Muscle layer of duodenum (tissue), 2 donors: ENCODE results near the gene RGS8.

ENCODE experiments used
- H3K27ac ChIP-seq: one replicate; pipeline ENCODE4 v1.7.0; 2013; ENCODE audit warnings: mild to moderate bottlenecking, low read length
- H3K27me3 ChIP-seq: one replicate; pipeline ENCODE4 v1.7.0; 2013; ENCODE audit warnings: low read depth, mild to moderate bottlenecking, control low read depth, low read length
- H3K36me3 ChIP-seq, 2 donors: one replicate each; pipeline ENCODE4 v1.7.0; 2013; ENCODE audit warnings: low read length in 2 of 2, control low read depth in 1 of 2, mild to moderate bottlenecking in 1 of 2; ENCODE audit not compliant: insufficient read depth in 2 of 2, control insufficient read depth in 1 of 2
- H3K4me1 ChIP-seq, 2 donors: one replicate each; pipeline ENCODE4 v1.7.0; 2013; ENCODE audit warnings: low read length in 2 of 2, mild to moderate bottlenecking in 2 of 2, control low read depth in 1 of 2, moderate library complexity in 1 of 2; ENCODE audit not compliant: insufficient read depth in 2 of 2, control insufficient read depth in 1 of 2
- H3K4me3 ChIP-seq, 2 donors: one replicate each; pipeline ENCODE4 v1.7.0; 2013; ENCODE audit warnings: low read length in 2 of 2, low read depth in 1 of 2, mild to moderate bottlenecking in 1 of 2
- H3K9me3 ChIP-seq, 2 donors: one replicate each; pipeline ENCODE4 v1.7.0; 2013; ENCODE audit warnings: low read length in 2 of 2, control low read depth in 1 of 2, mild to moderate bottlenecking in 1 of 2; ENCODE audit not compliant: control insufficient read depth in 1 of 2
- donor health status: healthy.

RGS8 gene

GRCh38 chr1:182651339-182651724 is 33.1 kb downstream of the RGS8 start:
- Histone ChIP-seq H3K27me3 (no peaks in the 10 kb centered on the region), H3K36me3 (no peaks in the 10 kb centered on the region), H3K27ac (no peak overlapping the region), H3K9me3 (no peaks in the 10 kb centered on the region), H3K4me3 (no peak overlapping the region), H3K4me1 (no peaks in the 10 kb centered on the region)

- Histone ChIP-seq H3K27me3 (no peaks in the 10 kb centered on the region), H3K27ac (no peak overlapping the region), H3K4me1 (no peaks in the 10 kb centered on the region), H3K4me3 (no peak overlapping the region), H3K36me3 (no peaks in the 10 kb centered on the region), H3K9me3 (no peaks in the 10 kb centered on the region)
These were observed 33.6 kb downstream of the RGS8 start for GRCh38 chr1:182650678-182651338.

- Histone ChIP-seq H3K9me3 (no peaks in the 10 kb centered on the region), H3K27ac (no peak overlapping the region), H3K36me3 (no peaks in the 10 kb centered on the region), H3K27me3 (no peaks in the 10 kb centered on the region), H3K4me1 (no peaks in the 10 kb centered on the region), H3K4me3 (no peak overlapping the region)
These were observed 35.3 kb downstream of the RGS8 start for GRCh38 chr1:182649041-182649440.

GRCh38 chr1:182646739-182647138 is 37.6 kb downstream of the RGS8 start:
- H3K4me1 ChIP-seq: no peaks in the 10 kb centered on the region
- no peaks in the 10 kb centered on the region for H3K27me3 ChIP-seq
- no peaks in the 10 kb centered on the region for H3K36me3 ChIP-seq
- H3K9me3 ChIP-seq: no peaks in the 10 kb centered on the region
- H3K4me3 ChIP-seq: no peak overlapping the region
- H3K27ac ChIP-seq: no peak overlapping the region

GRCh38 chr1:182644886-182645285 is 39.5 kb downstream of the RGS8 start:
- Histone ChIP-seq H3K36me3 (no peaks in the 10 kb centered on the region), H3K27me3 (no peaks in the 10 kb centered on the region), H3K27ac (no peak overlapping the region), H3K4me3 (no peak overlapping the region), H3K9me3 (no peaks in the 10 kb centered on the region), H3K4me1 (no peaks in the 10 kb centered on the region)

DNA sequence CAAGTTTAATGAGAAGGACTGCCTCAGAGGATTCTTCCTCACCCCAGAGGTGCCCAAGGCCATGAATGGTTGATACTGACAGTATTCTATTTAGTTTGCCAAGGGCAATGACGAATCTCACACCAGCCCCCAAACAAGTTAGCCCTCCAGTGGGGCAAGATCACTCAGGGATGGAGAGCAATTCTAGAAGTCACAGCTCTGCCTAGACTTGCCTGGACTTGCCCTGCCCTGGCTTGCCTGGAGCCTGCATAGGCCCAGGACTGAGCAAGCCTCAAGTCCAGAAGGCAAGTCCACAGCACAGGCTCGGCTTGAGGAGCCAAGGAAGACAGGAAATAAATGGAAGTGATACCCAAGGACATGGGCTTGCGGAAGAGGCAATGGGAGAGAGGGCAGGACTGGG is 40.7 kb downstream of the RGS8 start:
- Histone ChIP-seq H3K27me3 (no peaks in the 10 kb centered on the region), H3K4me1 (no peaks in the 10 kb centered on the region), H3K4me3 (no peak overlapping the region), H3K36me3 (no peaks in the 10 kb centered on the region), H3K9me3 (no peaks in the 10 kb centered on the region), H3K27ac (no peak overlapping the region)

DNA sequence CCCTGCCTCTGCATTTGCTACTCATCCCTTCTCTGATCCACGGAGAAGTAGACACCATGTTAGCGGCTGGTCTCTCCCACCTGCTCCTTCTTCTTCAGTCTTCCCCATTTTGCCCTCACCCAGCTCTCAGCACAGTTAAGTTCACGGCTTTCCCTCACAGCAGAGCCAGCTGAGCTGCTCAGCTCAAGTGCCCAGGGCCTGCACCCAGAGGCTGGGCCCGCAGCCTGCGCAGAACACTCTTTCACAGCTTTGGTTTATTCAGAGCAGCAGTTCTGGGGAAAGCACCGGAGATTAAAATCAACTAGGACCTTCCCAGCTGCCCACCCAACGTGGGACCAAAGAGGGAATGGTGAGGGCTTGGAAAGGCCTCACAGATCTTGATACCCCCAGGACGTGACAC is 41.9 kb downstream of the RGS8 start:
- no peaks in the 10 kb centered on the region for H3K27me3 ChIP-seq
- no peaks in the 10 kb centered on the region for H3K9me3 ChIP-seq
- H3K4me3 ChIP-seq: no peak overlapping the region
- H3K4me1 ChIP-seq: no peaks in the 10 kb centered on the region
- no peaks in the 10 kb centered on the region for H3K36me3 ChIP-seq
- no peak overlapping the region for H3K27ac ChIP-seq

DNA sequence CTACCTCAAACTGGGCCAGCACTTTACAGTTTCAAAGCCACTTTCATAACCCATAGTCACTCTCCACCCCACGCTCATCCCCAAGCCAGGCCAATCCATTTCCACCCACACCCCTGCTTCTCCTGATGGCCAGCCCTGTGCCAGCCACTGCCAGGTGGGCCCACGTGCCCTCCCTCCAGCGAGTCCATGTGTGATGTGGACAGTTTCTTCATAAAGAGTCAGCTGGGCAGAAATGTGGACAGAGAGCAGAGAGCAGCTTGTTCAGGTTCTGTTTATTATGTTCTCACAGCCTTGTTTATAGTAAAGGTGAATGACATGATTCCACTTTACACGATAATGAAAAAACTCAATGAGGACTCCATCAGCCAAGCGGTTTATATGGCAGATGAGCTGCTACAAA is 42.8 kb downstream of the RGS8 start:
- no peaks in the 10 kb centered on the region for H3K36me3 ChIP-seq
- no peak overlapping the region for H3K27ac ChIP-seq
- H3K4me3 ChIP-seq: no peak overlapping the region
- H3K9me3 ChIP-seq: no peaks in the 10 kb centered on the region
- H3K4me1 ChIP-seq: no peaks in the 10 kb centered on the region
- no peaks in the 10 kb centered on the region for H3K27me3 ChIP-seq

DNA sequence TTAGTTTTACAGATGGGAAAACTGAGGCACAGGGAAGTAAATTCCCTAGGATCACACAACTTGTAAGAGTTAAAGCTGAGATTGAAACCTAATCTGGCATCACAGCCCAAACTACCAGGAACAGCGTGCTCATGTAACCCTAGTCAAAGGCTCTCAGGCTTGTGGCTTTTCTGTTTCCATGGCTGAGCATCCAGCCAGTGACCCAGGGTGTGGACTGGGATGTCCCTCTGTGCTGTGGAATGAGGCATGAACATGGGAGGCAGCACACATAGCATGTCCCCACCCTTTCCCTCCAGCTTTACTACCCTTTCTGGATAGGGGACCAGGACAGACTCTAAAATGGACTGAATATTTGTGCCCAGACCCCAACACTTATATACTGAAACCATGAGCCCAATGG is 45.1 kb downstream of the RGS8 start:
- Histone ChIP-seq H3K27me3 (no peaks in the 10 kb centered on the region), H3K36me3 (no peaks in the 10 kb centered on the region), H3K9me3 (no peaks in the 10 kb centered on the region), H3K4me1 (no peaks in the 10 kb centered on the region), H3K27ac (no peak overlapping the region), H3K4me3 (no peak overlapping the region)

- H3K4me1 ChIP-seq: no peaks in the 10 kb centered on the region
- no peak overlapping the region for H3K27ac ChIP-seq
- no peak overlapping the region for H3K4me3 ChIP-seq
- H3K27me3 ChIP-seq: no peaks in the 10 kb centered on the region
- no peaks in the 10 kb centered on the region for H3K36me3 ChIP-seq
- H3K9me3 ChIP-seq: no peaks in the 10 kb centered on the region
These were observed 46.6 kb downstream of the RGS8 start for GRCh38 chr1:182637769-182638168.

DNA sequence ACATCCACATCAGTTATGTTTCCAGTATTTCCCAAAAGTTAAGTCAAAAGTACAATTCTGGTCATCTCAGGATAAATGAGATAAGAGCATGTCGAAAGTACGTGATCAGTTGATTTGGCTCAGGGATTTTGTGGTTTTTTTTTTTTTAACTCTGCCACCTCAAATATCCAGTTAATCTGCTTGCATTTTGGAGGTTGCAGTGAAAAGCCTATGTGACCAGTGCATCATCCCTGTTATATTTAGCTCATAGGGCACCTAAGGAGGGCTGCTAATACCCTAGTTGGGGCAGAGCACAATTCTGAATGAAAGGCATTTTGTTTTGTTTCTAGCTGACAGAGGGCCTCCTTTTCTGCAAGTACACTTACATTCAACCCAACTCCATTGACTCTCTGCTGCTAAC is 48.5 kb downstream of the RGS8 start:
- no peak overlapping the region for H3K4me3 ChIP-seq
- H3K27ac ChIP-seq: no peak overlapping the region
- H3K36me3 ChIP-seq: no peaks in the 10 kb centered on the region
- H3K4me1 ChIP-seq: no peaks in the 10 kb centered on the region
- H3K9me3 ChIP-seq: no peaks in the 10 kb centered on the region
- no peaks in the 10 kb centered on the region for H3K27me3 ChIP-seq
